Endothelial cell of umbilical vein (primary cell): ENCODE measurements around the gene RBM47. TPM values are rescaled to one million over a fixed set of nuclear protein-coding genes. Genes with fewer than 3 reads are reported as not detected.

Experiments used
- BruUV-seq: library from RNA; stranded (reverse); fragments of 400-500 nt; replicated peaks from 2 replicates; lab custom pipeline; 2021; lab: Mats Ljungman, UMichigan
- CTCF ChIA-PET: fragments of 300-600, 350-600 bp; sonication (Branson Sonifier 250); formaldehyde crosslinking; loops from one replicate; lab custom pipeline; 2021; ENCODE audit warnings: antibody characterized with exemption, inconsistent platforms; lab: Charles Lee
- POLR2A ChIA-PET: fragments of 300-600, 350-600 bp; sonication (Branson Sonifier 250); formaldehyde crosslinking; loops from one replicate; lab custom pipeline; 2021; ENCODE audit warnings: antibody characterized with exemption, inconsistent platforms; lab: Charles Lee
- DNase-seq: peaks from one replicate; pipeline ENCODE4 v3.0.0-alpha.2; 2011; ENCODE audit warnings: low read depth, low spot score
- FAIRE-seq: peaks from 2 replicates; lab custom pipeline; 2011; peaks lifted over from hg19 to GRCh38; lab: Jason Lieb, UNC
- H2AFZ ChIP-seq: 2 replicates; pipeline ENCODE4 v1.6.0; 2012; ENCODE audit warnings: low read depth, low read length, control low read depth, inconsistent platforms
- H3K27ac ChIP-seq: 2 replicates; pipeline ENCODE4 v1.5.1; 2011; ENCODE audit warnings: low read depth, mild to moderate bottlenecking, control low read depth, low read length, moderate library complexity; ENCODE audit not compliant: insufficient read depth
- H3K27me3 ChIP-seq, 2 experiments: 2 replicates each; pipeline versions ENCODE4 v1.6.0 to v1.6.1; 2011; ENCODE audit warnings: low read length in 2 of 2, mixed read lengths in 1 of 2; ENCODE audit not compliant: control insufficient read depth in 2 of 2, insufficient read depth in 2 of 2
- H3K36me3 ChIP-seq, 2 experiments: 2 replicates in 1 of 2; 3 replicates in 1 of 2; pipeline ENCODE4 v1.5.1; 2011; ENCODE audit warnings: low read length in 2 of 2, mild to moderate bottlenecking in 1 of 2, moderate library complexity in 1 of 2; ENCODE audit not compliant: control insufficient read depth in 2 of 2, insufficient read depth in 2 of 2; ENCODE audit errors: extremely low read depth in 1 of 2
- H3K4me1 ChIP-seq: 3 replicates; pipeline ENCODE4 v1.5.1; 2011; ENCODE audit warnings: mild to moderate bottlenecking, low read length; ENCODE audit not compliant: control insufficient read depth, insufficient read depth; ENCODE audit errors: extremely low read depth
- H3K4me2 ChIP-seq: 2 replicates; pipeline ENCODE4 v1.6.1; 2011; ENCODE audit warnings: low read length, control low read depth, mixed read lengths; ENCODE audit not compliant: insufficient read depth
- H3K4me3 ChIP-seq, 3 experiments: fragments of 200-600 bp in 1 of 3; sonication (generic), shearing (Covaris generic) in 1 of 3; replicated peaks in 1 of 3; 2 replicates each; pipeline ENCODE4 v1.5.1; 2011 to 2016; ENCODE audit warnings: control low read depth in 3 of 3, low read length in 3 of 3, mild to moderate bottlenecking in 2 of 3, inconsistent platforms in 1 of 3, low read depth in 1 of 3, moderate library complexity in 1 of 3; ENCODE audit not compliant: insufficient read depth in 1 of 3
- H3K79me2 ChIP-seq: 2 replicates; pipeline ENCODE4 v1.6.0; 2012; ENCODE audit warnings: low read length, inconsistent platforms; ENCODE audit not compliant: control insufficient read depth, insufficient read depth
- H3K9ac ChIP-seq: replicated peaks from 2 replicates; pipeline ENCODE3; 2011; ENCODE audit warnings: low read length, control low read depth; ENCODE audit not compliant: insufficient read depth; ENCODE audit errors: extremely low read depth
- H3K9me1 ChIP-seq: replicated peaks from 3 replicates; pipeline ENCODE4 v1.6.0; 2011; ENCODE audit warnings: mild to moderate bottlenecking, low read length; ENCODE audit not compliant: control insufficient read depth, insufficient read depth; ENCODE audit errors: extremely low read depth
- H3K9me3 ChIP-seq: replicated peaks from 2 replicates; pipeline ENCODE4 v1.5.1; 2012; ENCODE audit warnings: low read length, inconsistent platforms; ENCODE audit not compliant: control insufficient read depth, insufficient read depth
- H4K20me1 ChIP-seq: replicated peaks from 2 replicates; pipeline ENCODE3; 2011; ENCODE audit warnings: mild to moderate bottlenecking, low read length; ENCODE audit not compliant: control insufficient read depth, insufficient read depth; ENCODE audit errors: extremely low read depth
- CTCF ChIP-seq, 2 donors: IDR thresholded peaks; 1 replicate in 1 of 2; 2 replicates in 1 of 2; pipeline ENCODE4 v1.5.1; 2011; ENCODE audit warnings: low read length in 2 of 2, mild to moderate bottlenecking in 2 of 2, moderate library complexity in 2 of 2, control low read depth in 1 of 2, inconsistent platforms in 1 of 2, low read depth in 1 of 2; ENCODE audit not compliant: insufficient read depth in 1 of 2; ENCODE audit errors: extremely low read depth in 1 of 2
- EZH2 ChIP-seq: IDR thresholded peaks from 2 replicates; pipeline ENCODE4 v1.6.1; 2012; ENCODE audit warnings: borderline replicate concordance, low read depth, mild to moderate bottlenecking, moderate library complexity, low read length, inconsistent platforms; ENCODE audit not compliant: severe bottlenecking
- FOS ChIP-seq: IDR thresholded peaks from 2 replicates; pipeline ENCODE4 v1.6.1; 2011; ENCODE audit warnings: mild to moderate bottlenecking, low read length, moderate library complexity, borderline replicate concordance; ENCODE audit not compliant: insufficient read depth
- GATA2 ChIP-seq: IDR thresholded peaks from 2 replicates; pipeline ENCODE4 v1.7.0; 2011; ENCODE audit warnings: low read depth, mild to moderate bottlenecking, moderate library complexity, mixed read lengths, low read length; ENCODE audit not compliant: insufficient read length, insufficient read depth
- JUN ChIP-seq: IDR thresholded peaks from 2 replicates; pipeline ENCODE4 v1.6.1; 2011; ENCODE audit warnings: borderline replicate concordance, low read depth; ENCODE audit not compliant: insufficient read length, insufficient read depth
- MAX ChIP-seq: IDR thresholded peaks from 2 replicates; pipeline ENCODE4 v1.6.1; 2011; ENCODE audit not compliant: insufficient read depth, insufficient read length
- MYC ChIP-seq: IDR thresholded peaks from one replicate; pipeline ENCODE4 v1.6.1; 2011; ENCODE audit warnings: mild to moderate bottlenecking, low read depth, low read length
- POLR2A ChIP-seq: IDR thresholded peaks from 2 replicates; pipeline ENCODE4 v1.6.1; 2012; ENCODE audit warnings: low read depth, mild to moderate bottlenecking, control low read depth, low read length
- POLR2AphosphoS5 ChIP-seq: IDR thresholded peaks from 2 replicates; pipeline ENCODE4 v1.6.1; 2012; ENCODE audit warnings: low read depth, mild to moderate bottlenecking, control low read depth, low read length, moderate library complexity; ENCODE audit not compliant: insufficient read depth
- dilution Hi-C: fragments of 300-500 bp; cut with MboI; formaldehyde crosslinking; loops from one replicate; pipeline ENCODE4 v1.15.0; 2019; ENCODE audit warnings: low sequenced_read_pairs; ENCODE audit not compliant: extremely low pct_ligation_motif_present
- intact Hi-C: fragments of 100-400 bp; cut with micrococcal nuclease; formaldehyde crosslinking; loops from one replicate; pipeline ENCODE4 v1.10.0; 2022
- polyA plus RNA-seq, 4 experiments: library from polyadenylated mRNA; depleted of rRNA in 3 of 4; stranded (reverse) in 3 of 4; unstranded in 1 of 4; fragments of >200 nt; gene quantifications; 2 replicates each; pipeline versions ENCODE4 v1.2.1 to v1.2.3, GENCODE V29; 2011 to 2012; ENCODE audit warnings: missing spikeins in 1 of 4
- total RNA-seq: library from RNA; stranded (reverse); gene quantifications from 2 replicates; pipeline ENCODE4 v1.2.3, GENCODE V29; 2021

The RBM47 gene
- total and polyA plus RNA-seq, 2 donors (not counting 3 experiments of a cell fraction or from before 2014, with no cell fraction given): not detected

- TF ChIP-seq MAX (no peak), POLR2AphosphoS5 (no peak), CTCF (IDR thresholded peaks at IDR 0.05; ENCODE audit: extremely low read depth in 1 of 2, insufficient read depth in 1 of 2, low read depth in 1 of 2, low read length in 2 of 2) (no peak), MYC (no peak), JUN (no peak), EZH2 (no peak), POLR2A (no peak), FOS (no peak), GATA2 (no peak)
- Histone ChIP-seq H3K9me3 (no peaks in the 10 kb centered on the region), H3K79me2 (no peaks in the 10 kb centered on the region), H3K27ac (no peak overlapping the region), H3K4me3 (no peak overlapping the region), H3K9ac (no peak overlapping the region), H3K4me1 (peaks cover 11% of the 10 kb centered on the region), H3K4me2 (no peak overlapping the region), H3K9me1 (no peaks in the 10 kb centered on the region), H4K20me1 (no peaks in the 10 kb centered on the region), H3K36me3 (no peaks in the 10 kb centered on the region), H2AFZ (no peak overlapping the region), H3K27me3 (no peaks in the 10 kb centered on the region)
- intact Hi-C loops: no loop called here
- CTCF ChIA-PET: interaction anchor here (0.8 kb wide), 1 partner anchor 9 kb away, joined by 3 read pairs; no protein-coding TSS in a partner anchor
- no TSS peak for BruUV-seq
- dilution Hi-C loops: no loop called here
- no peak for DNase-seq
- POLR2A ChIA-PET: no interaction called here
- FAIRE-seq: no peak
Measured at GRCh38 chr4:40675166-40675565, 45.5 kb upstream of the RBM47 start.
